ENCODE data around the gene TSPAN9. TPM values are rescaled to one million over a fixed set of nuclear protein-coding genes. Genes with fewer than 3 reads are reported as not detected.

The TSPAN9 gene
- polyA plus RNA-seq, 3 donors = 0.15 to 0.34 (median 0.25) TPM

GRCh38 chr12:3148366-3149000 is 71.3 kb downstream of the TSPAN9 start:
- no peak for DNase-seq
- Histone ChIP-seq H3K9me3 (replicated peaks in 1 of 2; ENCODE audit: control insufficient read depth in 1 of 2, insufficient read depth in 1 of 2, low read length in 2 of 2) (no peaks in the 10 kb centered on the region), H4K20me1 (ENCODE audit: insufficient read depth, low read length) (no peaks in the 10 kb centered on the region), H3K9ac (ENCODE audit: insufficient read depth, low read length, poor library complexity, severe bottlenecking) (no peak overlapping the region), H3K36me3 (replicated peaks in 1 of 2; ENCODE audit: control insufficient read depth in 1 of 2, insufficient read depth in 2 of 2, low read length in 2 of 2) (no peaks in the 10 kb centered on the region), H3K27ac (ENCODE audit: low read depth in 1 of 2, low read length in 2 of 2) (no peak overlapping the region), H3K4me1 (ENCODE audit: control insufficient read depth in 1 of 2, insufficient read depth in 2 of 2, low read length in 2 of 2) (no peaks in the 10 kb centered on the region), H2AFZ (ENCODE audit: insufficient read depth, low read depth, low read length, poor library complexity, severe bottlenecking) (no peak overlapping the region), H3K4me2 (replicated peaks; ENCODE audit: extremely low read depth, low read length, poor library complexity, severe bottlenecking) (no peak overlapping the region), H3K4me3 (replicated peaks in 1 of 3; ENCODE audit: low read depth in 2 of 3, low read length in 3 of 3) (no peak overlapping the region), H3K79me2 (ENCODE audit: insufficient read depth, low read length) (no peaks in the 10 kb centered on the region), H3K27me3 (ENCODE audit: control insufficient read depth in 2 of 2, insufficient read depth in 2 of 2, low read length in 2 of 2) (peaks cover 0 to 26% of the 10 kb centered on the region in 2 donors)
- intact Hi-C loops (cut with micrococcal nuclease) = no loop called here
- no peaks in the 10 kb centered on the region for H3K36me3 Mint-ChIP-seq
- no peak overlapping the region for H3K4me3 Mint-ChIP-seq
- no peak for TF ChIP-seq CTCF (IDR thresholded peaks at IDR 0.05)
- no peaks in the 10 kb centered on the region for H3K4me1 Mint-ChIP-seq
- H3K27me3 Mint-ChIP-seq (ENCODE audit: low read depth in 3 of 3) = peaks cover 12 to 54% (median 27%) of the 10 kb centered on the region in 3 donors
- peaks cover 0 to 2% (median 0%) of the 10 kb centered on the region in 7 donors for H3K9me3 Mint-ChIP-seq
- WGBS (ENCODE audit: insufficient coverage) = 79% methylated on average over 14 of the region's 16 CpGs
- H3K27ac Mint-ChIP-seq = no peak overlapping the region

- Mint-ChIP-seq H3K4me3 (no peak overlapping the region), H3K4me1 (no peaks in the 10 kb centered on the region), H3K36me3 (no peaks in the 10 kb centered on the region), H3K27ac (no peak overlapping the region), H3K9me3 (no peaks in the 10 kb centered on the region), H3K27me3 (ENCODE audit: low read depth in 3 of 3) (peaks cover 13 to 61% (median 35%) of the 10 kb centered on the region in 3 donors)
- 91% methylated on average over 7 of the region's 10 CpGs for WGBS (ENCODE audit: insufficient coverage)
- Histone ChIP-seq H3K27ac (ENCODE audit: low read depth in 1 of 2, low read length in 2 of 2) (no peak overlapping the region), H3K9ac (ENCODE audit: insufficient read depth, low read length, poor library complexity, severe bottlenecking) (no peak overlapping the region), H3K36me3 (replicated peaks in 1 of 2; ENCODE audit: control insufficient read depth in 1 of 2, insufficient read depth in 2 of 2, low read length in 2 of 2) (no peaks in the 10 kb centered on the region), H3K27me3 (ENCODE audit: control insufficient read depth in 2 of 2, insufficient read depth in 2 of 2, low read length in 2 of 2) (peaks cover 0 to 32% of the 10 kb centered on the region in 2 donors), H3K9me3 (replicated peaks in 1 of 2; ENCODE audit: control insufficient read depth in 1 of 2, insufficient read depth in 1 of 2, low read length in 2 of 2) (no peaks in the 10 kb centered on the region), H3K79me2 (ENCODE audit: insufficient read depth, low read length) (no peaks in the 10 kb centered on the region), H3K4me1 (ENCODE audit: control insufficient read depth in 1 of 2, insufficient read depth in 2 of 2, low read length in 2 of 2) (no peaks in the 10 kb centered on the region), H3K4me3 (replicated peaks in 1 of 3; ENCODE audit: low read depth in 2 of 3, low read length in 3 of 3) (no peak overlapping the region), H4K20me1 (ENCODE audit: insufficient read depth, low read length) (no peaks in the 10 kb centered on the region), H2AFZ (ENCODE audit: insufficient read depth, low read depth, low read length, poor library complexity, severe bottlenecking) (no peak overlapping the region), H3K4me2 (replicated peaks; ENCODE audit: extremely low read depth, low read length, poor library complexity, severe bottlenecking) (no peak overlapping the region)
- no peak for DNase-seq
- intact Hi-C loops (cut with micrococcal nuclease) = no loop called here
- no peak for TF ChIP-seq CTCF (IDR thresholded peaks at IDR 0.05)
Observed at GRCh38 chr12:3149515-3150307, 72.5 kb downstream of the TSPAN9 start.
